Embryonic facial prominence (tissue), 1 donor: ENCODE measurements around the gene FCRL3.
"Not testable (repeated sequence)": the region's sequence is repeated elsewhere in the genome, so short reads cannot be mapped to it uniquely, and the experiment has no call there.

Experiments used
- DNase-seq: peaks from one replicate; pipeline ENCODE4 v3.0.0-alpha.2; 2016; ENCODE audit errors: extremely low spot score

FCRL3 gene, protein sequence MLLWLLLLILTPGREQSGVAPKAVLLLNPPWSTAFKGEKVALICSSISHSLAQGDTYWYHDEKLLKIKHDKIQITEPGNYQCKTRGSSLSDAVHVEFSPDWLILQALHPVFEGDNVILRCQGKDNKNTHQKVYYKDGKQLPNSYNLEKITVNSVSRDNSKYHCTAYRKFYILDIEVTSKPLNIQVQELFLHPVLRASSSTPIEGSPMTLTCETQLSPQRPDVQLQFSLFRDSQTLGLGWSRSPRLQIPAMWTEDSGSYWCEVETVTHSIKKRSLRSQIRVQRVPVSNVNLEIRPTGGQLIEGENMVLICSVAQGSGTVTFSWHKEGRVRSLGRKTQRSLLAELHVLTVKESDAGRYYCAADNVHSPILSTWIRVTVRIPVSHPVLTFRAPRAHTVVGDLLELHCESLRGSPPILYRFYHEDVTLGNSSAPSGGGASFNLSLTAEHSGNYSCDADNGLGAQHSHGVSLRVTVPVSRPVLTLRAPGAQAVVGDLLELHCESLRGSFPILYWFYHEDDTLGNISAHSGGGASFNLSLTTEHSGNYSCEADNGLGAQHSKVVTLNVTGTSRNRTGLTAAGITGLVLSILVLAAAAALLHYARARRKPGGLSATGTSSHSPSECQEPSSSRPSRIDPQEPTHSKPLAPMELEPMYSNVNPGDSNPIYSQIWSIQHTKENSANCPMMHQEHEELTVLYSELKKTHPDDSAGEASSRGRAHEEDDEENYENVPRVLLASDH

DNA sequence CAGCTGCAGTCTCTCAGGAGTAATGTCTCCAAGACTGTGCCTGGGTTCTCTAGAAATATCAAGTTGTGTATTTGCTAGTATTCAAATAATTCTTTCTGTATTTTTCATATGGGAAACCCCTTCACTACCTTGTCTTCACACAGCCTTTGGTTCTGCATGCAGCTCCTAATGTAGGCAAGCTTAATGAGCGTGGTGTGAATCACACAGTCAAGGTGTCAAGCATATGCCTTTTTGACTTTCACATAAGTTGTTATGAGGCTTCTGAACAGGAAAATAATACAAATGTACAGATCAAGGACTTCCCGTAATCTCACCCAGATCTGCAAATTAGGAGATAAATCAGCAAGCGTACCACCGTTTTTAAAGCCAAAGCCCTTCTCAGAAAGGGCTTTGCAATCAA is at the start of gene FCRL3:
FCRL3 (minus strand) TSS at position 38 of the 400 bp plus-strand sequence. CDS start 280 bp downstream, outside the sequence.
- no peak for DNase-seq

- no peak for DNase-seq
These were observed 47.8 kb upstream of the FCRL3 start for GRCh38 chr1:157748262-157748817.

DNA sequence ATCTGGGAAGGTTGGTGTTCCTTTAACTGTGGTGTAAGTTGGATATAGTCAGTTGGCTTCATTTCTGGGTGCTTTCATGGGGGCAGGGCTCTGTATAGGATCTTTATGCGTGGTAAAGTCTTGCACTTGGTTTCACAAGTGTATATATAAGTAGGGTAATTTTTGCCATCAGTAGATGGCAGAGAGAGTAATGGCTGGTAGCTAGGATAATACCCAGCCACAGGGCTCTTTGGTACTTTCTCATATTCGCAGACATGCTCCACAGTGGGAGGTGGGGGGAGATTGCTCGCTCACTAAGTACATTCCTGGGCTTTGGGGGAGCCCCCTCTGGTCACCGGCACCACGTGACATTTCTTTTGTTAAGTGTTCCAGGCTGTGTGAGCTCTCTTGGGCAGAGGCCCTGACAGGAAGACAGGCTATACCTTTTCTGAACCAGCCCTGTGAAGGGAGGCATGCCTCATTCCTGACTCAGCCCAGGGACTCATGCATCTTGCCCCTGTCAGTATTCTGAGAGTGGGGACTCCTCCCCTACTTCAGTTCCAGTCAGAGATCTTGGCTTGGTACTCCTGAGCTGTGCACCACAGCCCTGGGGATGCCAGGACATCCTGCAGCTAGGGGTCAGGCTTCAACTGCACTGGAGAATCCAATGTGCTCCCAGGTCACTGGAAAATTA is 38.8 kb upstream of the FCRL3 start:
- no peak for DNase-seq

DNA sequence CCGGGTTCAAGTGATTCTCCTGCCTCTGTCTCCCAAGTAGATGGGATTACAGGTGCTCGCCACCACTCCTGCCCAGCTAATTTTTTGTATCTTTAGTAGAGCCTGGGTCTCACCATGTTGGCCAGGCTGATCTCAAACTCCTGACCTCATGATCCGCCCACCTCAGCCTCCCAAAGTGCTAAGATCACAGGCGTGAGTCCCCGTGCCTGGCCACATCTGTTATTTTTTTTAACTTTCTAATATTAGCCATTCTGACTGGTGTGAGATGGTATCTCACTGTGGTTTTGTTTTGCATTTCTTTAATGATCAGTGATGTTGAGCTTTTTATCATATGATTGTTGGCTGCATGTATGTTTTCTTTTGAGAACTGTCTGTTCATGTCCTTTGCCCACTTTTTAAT is 35.4 kb upstream of the FCRL3 start:
- not testable (repeated sequence) for DNase-seq

- DNase-seq = no peak
These were observed 33.8 kb upstream of the FCRL3 start for GRCh38 chr1:157734321-157734720.

- DNase-seq = no peak
These were observed 32.2 kb upstream of the FCRL3 start for GRCh38 chr1:157732755-157733154.

DNA sequence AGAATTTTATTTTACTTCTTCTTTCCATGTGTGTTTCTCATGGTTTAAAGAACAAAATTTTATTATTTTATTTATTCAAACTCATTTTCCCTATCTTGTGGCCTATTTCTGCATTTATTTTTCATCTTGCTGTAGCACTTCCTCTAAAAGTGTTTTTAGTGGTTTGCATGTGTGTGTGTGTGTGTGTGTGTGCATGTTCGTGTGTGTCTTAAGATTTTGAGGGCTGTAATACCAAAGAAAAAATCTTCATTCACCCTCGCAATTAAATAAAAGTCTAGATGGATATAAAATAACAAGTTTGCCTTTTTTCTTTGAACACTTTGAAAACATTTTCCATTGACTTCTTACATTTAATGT is 24.6 kb upstream of the FCRL3 start:
- no peak for DNase-seq

- no peak for DNase-seq
These were observed 24.1 kb upstream of the FCRL3 start for GRCh38 chr1:157724537-157725220.

DNA sequence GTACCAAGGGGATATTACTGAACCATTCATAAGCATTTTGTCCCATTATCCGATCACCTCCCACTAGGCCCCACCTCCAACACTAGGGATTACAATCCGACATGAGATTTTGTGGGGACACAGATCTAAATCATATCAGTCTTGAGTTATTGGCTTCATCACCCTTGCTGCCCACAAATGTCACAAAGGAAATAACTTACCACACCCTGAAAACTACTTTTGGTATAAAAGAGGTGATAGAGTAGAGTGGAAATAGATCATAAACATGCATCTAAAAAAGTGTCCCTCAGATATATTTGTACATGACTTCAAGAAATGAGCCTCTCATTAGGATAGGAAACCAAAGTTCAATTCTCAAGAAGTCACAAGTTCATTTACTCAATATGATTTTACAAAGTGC is 22.6 kb upstream of the FCRL3 start:
- no peak for DNase-seq

- no peak for DNase-seq
These were observed 21.4 kb upstream of the FCRL3 start for GRCh38 chr1:157721985-157722384.

DNA sequence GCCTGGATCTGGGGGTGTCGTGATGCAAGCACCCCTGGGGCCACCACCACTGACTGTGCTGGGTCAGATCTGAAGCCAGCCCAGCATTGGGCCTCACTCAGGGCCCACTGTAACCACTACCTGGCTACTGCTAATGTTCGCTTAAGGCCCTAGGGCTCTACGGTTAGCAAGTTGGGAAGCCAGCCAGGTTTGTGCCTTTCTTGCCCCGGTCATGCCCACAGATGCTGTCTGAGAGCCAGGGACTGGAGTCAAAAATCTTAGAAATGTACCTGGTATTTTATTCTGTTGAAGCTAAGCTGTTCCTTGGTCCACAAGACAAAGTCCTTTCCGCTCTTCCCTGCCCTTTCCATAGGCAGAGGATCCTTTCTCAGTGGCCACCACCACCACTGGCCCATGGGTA is 15.2 kb upstream of the FCRL3 start:
- no peak for DNase-seq

DNA sequence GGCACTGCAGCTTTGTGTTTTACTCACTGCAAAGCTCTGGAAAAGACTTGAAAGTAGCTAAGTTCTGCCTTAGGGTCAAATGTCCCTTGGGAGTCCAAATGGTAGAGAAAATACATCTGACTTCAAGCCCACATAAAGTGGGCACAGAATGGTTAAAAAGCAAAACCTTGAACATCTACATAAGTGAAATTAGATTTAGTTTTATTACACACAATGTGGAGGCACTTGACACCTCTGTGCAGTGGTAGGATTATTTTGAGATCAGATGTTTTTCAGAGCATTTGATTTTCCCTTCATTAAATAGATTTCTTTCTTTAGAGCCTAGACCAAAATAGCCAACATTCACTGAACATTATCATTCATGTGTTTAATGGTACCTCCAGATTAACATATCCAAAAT is 11.2 kb upstream of the FCRL3 start:
- DNase-seq = no peak

DNA sequence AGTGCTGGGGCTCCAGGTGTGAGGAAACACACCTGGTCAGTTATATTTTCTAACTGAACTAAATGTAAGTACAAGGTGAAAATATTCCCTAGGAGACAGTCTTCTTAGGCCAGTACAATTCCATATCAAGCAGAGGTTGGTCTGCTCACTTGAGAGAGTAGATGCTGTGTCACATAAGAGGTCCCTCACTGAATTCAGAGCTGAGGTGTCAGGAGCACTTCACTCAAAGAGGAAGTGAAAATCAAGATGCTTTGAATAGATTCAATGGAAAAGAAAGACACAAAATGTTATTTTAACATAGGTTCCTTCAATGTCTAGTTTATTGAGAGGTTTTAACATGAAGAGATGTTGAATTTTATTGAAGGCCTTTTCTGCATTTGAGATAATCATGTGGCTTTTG is 4.3 kb upstream of the FCRL3 start:
- DNase-seq = no peak

DNA sequence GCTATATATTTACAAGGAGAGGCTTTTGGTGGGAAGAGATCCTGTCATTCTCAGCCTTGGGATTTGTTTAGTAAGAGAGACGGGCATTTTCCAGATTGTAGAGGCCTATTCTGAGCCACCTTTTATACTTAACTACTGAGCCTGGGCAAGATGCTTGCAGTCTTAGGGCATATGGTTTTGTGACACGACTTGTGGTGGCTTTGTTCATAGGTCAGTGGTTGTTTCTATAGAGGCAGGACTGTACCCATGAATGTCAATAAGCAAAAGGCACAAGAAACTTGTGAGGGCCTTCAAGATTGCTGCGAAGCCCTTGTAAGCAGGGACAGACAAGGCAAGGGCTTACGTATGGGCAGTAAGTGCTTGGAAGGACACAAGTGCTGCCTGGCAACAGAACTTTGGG is 3.4 kb upstream of the FCRL3 start:
- no peak for DNase-seq

- no peak for DNase-seq
These were observed 1.8 kb upstream of the FCRL3 start for GRCh38 chr1:157702308-157702825.

GRCh38 chr1:157700305-157700704 is 264 bp downstream of the FCRL3 start:
- no peak for DNase-seq

DNA sequence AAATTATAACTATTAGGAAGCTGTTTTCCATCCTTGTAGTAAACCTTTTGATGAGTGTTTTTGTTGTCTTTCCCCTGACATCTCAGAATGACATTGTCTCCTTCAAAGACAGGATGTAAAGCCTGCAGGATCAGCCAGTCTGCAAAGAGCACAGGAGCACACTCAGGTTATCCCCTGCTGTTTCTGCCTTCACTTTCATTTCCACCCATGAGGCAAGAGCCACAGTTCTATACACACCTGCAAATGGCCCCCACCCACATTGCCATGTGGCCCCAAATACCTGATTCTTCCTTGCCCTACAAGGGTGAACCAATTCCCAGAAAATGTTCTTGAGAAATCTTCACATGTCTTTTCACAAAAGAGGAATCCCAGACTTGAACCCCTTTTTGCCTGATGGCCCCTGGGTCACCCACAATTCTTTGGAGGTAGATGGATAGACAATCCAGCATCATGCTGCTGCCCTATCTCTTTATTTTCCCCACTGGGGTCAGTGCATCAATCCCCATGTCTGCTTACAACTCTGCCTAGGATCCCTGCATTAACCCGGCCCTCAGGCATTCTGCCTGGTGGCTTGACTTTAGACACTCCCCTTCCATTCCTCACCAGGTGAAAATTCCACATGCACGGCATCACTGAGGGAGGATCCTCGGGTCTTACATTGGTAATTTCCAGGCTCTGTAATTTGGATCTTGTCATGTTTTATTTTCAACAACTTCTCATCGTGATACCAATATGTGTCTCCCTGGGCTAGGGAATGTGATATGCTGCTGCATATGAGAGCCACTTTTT is 2.6 kb downstream of the FCRL3 start:
- DNase-seq = no peak

- DNase-seq = no peak
These were observed 3.5 kb downstream of the FCRL3 start for GRCh38 chr1:157696966-157697628.

- DNase-seq = no peak
These were observed 5.2 kb downstream of the FCRL3 start for GRCh38 chr1:157695417-157695816.

GRCh38 chr1:157691285-157691920 is 9.2 kb downstream of the FCRL3 start:
- DNase-seq = no peak
